GM19193 (cell line): ENCODE data around the gene SMAD3.

ENCODE experiments used
- POLR2A ChIP-seq: IDR thresholded peaks from 4 replicates; pipeline ENCODE4 v1.6.1; 2011; ENCODE audit not compliant: insufficient read depth, insufficient read length; ENCODE audit errors: extremely low read depth

Gene SMAD3

GRCh38 chr15:67080118-67080899 lies 14.9 kb downstream of the SMAD3 start:
- TF ChIP-seq POLR2A, result no peak

DNA sequence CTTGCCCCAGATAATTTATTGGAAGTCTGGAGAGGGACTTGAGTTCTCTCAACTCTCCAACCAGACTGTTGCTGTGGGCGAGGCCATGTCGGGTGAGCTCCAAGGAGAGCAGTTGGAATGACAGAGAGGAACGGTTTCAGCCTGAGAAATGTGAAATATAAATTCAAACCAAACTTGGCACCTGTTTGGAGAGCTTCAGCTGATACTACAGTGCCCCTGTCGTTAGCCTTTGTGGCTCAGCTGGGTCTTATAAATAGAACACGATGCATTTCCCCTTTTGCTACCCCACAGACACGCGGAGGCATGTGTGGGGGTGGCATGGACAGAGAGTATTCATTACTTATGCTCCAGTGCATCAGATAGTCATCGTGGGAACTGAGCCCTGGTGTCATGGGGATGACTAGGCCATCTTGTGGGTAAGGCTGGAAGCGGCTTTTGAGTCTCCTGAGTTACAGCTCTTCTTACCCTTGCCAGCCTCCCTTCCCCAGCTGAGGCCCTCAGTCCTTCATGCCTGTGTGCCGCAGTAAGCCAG lies 15.6 kb downstream of the SMAD3 start:
- peak; percentile 9 for TF ChIP-seq POLR2A

GRCh38 chr15:67082007-67082536 lies 16.7 kb downstream of the SMAD3 start:
- no peak for TF ChIP-seq POLR2A

DNA sequence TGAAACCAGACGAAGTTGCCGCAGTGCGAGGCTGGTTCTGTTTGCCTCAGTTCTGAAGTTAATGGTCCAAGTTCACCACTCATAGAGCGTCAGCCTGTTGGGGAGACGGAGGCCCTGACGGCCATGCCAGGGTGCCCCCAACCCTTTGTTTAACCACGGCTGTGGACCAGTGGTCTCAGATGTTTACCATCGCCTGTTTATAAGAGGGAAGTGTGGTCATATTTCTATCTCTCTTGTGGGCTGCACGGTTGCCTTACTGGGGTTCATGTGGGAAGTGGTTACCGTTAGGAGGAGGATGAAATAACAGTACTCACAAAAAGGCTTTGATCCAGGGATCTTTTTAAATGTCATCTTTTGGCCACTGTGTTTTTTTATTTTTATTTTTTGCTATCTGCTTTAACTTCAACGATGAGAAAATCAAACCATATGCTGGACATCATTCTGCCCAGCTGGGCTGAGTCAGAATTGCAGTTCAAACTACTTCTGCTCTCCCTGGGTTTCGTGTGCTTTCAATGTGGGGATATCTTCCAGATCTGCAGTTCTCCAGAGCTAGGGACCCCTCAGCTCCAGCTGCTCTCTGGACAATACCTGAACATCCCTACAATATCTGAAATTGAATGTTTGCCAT lies 17.8 kb downstream of the SMAD3 start:
- no peak for TF ChIP-seq POLR2A

GRCh38 chr15:67084561-67084960 lies 19.2 kb downstream of the SMAD3 start:
- no peak for TF ChIP-seq POLR2A

- peak; percentile 10 for TF ChIP-seq POLR2A
Observed at GRCh38 chr15:67085237-67085817, 19.9 kb downstream of the SMAD3 start.

- no peak for TF ChIP-seq POLR2A
Observed at GRCh38 chr15:67085818-67086636, 20.6 kb downstream of the SMAD3 start.

- no peak for TF ChIP-seq POLR2A
Observed at GRCh38 chr15:67086637-67086914, 21.2 kb downstream of the SMAD3 start.

DNA sequence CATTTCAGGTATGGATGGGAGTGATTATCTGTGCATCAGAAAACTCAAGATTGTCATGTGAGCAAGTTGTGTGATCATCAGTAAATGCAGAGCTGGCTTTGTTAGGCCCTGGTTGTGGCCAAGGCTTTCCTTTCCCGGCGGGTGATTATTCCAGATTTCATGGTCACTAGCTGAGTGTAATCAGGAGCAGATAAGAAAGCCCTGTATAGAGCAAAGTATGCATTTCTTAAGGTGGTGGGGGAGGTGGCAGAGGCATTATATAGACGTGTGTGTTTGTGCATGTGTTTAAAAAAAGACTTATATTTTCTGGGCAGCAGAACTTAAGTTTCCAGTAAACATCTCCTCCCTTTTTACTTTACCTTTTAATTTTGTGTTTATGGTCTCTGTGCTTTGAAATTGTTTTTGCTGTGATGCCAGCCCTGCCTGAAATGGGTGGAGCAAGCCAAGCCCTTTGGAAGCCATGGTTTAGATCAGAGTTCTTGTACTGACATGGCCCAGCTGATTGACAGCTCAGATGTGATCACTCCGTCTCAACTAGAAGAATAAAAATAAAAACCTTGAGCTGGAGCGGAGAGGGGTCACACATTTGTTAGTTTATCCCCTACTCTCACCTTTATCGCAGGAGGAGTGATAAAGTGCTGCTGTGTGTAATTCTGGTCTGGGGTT lies 22.2 kb downstream of the SMAD3 start:
- TF ChIP-seq POLR2A, result no peak

GRCh38 chr15:67089217-67090193 lies 24.1 kb downstream of the SMAD3 start:
- no peak for TF ChIP-seq POLR2A

DNA sequence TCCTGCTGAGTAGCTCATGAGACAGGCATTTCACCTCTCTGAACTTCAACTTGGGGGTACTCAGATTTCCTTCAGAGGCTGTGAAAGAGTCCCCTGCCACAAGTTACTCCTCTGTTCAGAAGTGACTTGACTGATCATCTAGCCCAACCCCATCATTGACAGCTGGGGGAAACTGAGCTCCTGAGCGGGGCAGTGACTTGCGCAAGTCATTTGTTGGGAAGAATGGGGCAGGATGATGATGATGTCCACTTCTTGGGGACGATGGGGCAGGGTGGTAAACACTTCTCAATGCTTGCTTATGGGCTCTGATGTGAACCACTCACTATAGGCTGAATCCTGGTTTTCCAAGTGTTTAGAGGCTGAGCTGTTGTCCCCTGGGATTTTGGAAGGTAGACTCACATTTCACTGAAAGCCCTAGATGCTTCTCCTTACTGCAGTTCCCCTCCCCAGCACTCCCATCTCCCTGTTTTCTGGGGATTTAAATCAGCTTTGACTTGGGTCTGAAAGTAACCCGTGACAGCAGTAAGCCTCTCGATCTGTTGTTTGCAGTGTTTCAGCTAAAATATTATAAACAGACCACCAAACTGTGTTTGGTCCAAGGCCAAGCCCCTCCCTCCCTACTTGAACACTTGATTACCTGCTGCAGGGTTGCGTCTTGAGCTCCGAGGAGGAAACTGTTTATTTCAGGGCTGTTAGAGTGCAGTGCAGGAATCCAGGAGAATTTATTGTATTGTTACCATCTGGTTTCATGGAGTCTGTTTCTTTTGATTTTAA lies 25.1 kb downstream of the SMAD3 start:
- no peak for TF ChIP-seq POLR2A
